Measurements from ENCODE around the gene CCDC12. TPM values are rescaled to one million over a fixed set of nuclear protein-coding genes. Genes with fewer than 3 reads are reported as not detected.

The CCDC12 gene
- total and polyA plus RNA-seq, 9 of the 15 experiments (the other 6 are each of a cell fraction or from before 2014, with no cell fraction given): 8.9 to 201 (median 86.9) TPM

- Histone ChIP-seq H3K9me1 (ENCODE audit: control insufficient read depth, insufficient read depth, low read length) (no peaks in the 10 kb centered on the region), H4K20me1 (replicated peaks; ENCODE audit: control insufficient read depth, insufficient read depth, low read length) (no peaks in the 10 kb centered on the region), H3K9me3 (replicated peaks; ENCODE audit: control insufficient read depth, insufficient read depth, low read depth, low read length) (no peaks in the 10 kb centered on the region), H3K4me1 (replicated peaks in 1 of 2; ENCODE audit: control insufficient read depth in 2 of 2, insufficient read depth in 2 of 2, low read length in 2 of 2) (no peaks in the 10 kb centered on the region; a peak in 1 of 5 replicates), H3K27ac (ENCODE audit: extremely low read depth, low read depth, low read length) (no peak overlapping the region), H3K9ac (ENCODE audit: insufficient read depth in 1 of 2, low read depth in 2 of 2, low read length in 2 of 2) (no peak overlapping the region), H3K79me2 (ENCODE audit: control insufficient read depth, insufficient read depth, low read length) (no peaks in the 10 kb centered on the region), H3K4me3 (no peak overlapping the region), H3K36me3 (ENCODE audit: control insufficient read depth, insufficient read depth, low read length) (peaks cover 41% of the 10 kb centered on the region), H3K27me3 (ENCODE audit: control insufficient read depth in 2 of 2, insufficient read depth in 2 of 2, low read length in 2 of 2) (no peaks in the 10 kb centered on the region), H2AFZ (ENCODE audit: low read depth, low read length) (no peak overlapping the region), H3K4me2 (ENCODE audit: insufficient read depth, low read length) (no peak overlapping the region)
- FAIRE-seq: no peak
- in situ Hi-C loops (cut with MboI) (no loop called here), intact Hi-C loops (cut with micrococcal nuclease) (no loop called here)
- WGBS (ENCODE audit: insufficient coverage, low coverage, missing lambda C conversion rate): 83% methylated on average over 8 of the region's 8 CpGs
- BruUV-seq (replicated peaks): no TSS peak
- no peak for DNase-seq (ENCODE audit: extremely low read depth in 1 of 4, low spot score in 3 of 4)
- peak; percentile 31; the same call in 1 of the 3 replicates for ATAC-seq
- CTCF ChIA-PET (ENCODE audit: low intra/inter-chr PET ratio): no interaction called here
- POLR2A ChIA-PET: interaction anchor here (1.0 to 1.1 kb wide), 2 partner anchors 18 to 20 kb away, joined by 3 to 4 read pairs; no protein-coding TSS in a partner anchor
- TF ChIP-seq, protein P1, sequence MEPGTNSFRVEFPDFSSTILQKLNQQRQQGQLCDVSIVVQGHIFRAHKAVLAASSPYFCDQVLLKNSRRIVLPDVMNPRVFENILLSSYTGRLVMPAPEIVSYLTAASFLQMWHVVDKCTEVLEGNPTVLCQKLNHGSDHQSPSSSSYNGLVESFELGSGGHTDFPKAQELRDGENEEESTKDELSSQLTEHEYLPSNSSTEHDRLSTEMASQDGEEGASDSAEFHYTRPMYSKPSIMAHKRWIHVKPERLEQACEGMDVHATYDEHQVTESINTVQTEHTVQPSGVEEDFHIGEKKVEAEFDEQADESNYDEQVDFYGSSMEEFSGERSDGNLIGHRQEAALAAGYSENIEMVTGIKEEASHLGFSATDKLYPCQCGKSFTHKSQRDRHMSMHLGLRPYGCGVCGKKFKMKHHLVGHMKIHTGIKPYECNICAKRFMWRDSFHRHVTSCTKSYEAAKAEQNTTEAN (CRISPR knock-in tag; IDR thresholded peaks at IDR 0.05): no peak
- TF ChIP-seq POLR2AphosphoS2 (IDR thresholded peaks at IDR 0.05; ENCODE audit: low read length) (peak; percentile 67; the same call in 1 of the 2 replicates), E2F5 (CRISPR knock-in tag; IDR thresholded peaks at IDR 0.05) (no peak), EGR1 (conservative IDR thresholded peaks at IDR 0.05) (no peak), POLR2A (conservative IDR thresholded peaks at IDR 0.05) (peak; percentile 52), EWSR1 (IDR thresholded peaks at IDR 0.05; ENCODE audit: borderline replicate concordance, low read depth, partially characterized antibody) (no peak), RAD51 (IDR thresholded peaks at IDR 0.05; ENCODE audit: borderline replicate concordance, low read depth) (no peak), POLR3A (IDR thresholded peaks at IDR 0.05; ENCODE audit: borderline replicate concordance, extremely low read depth, insufficient read depth, insufficient read length) (no peak), HSF4 (CRISPR knock-in tag; IDR thresholded peaks at IDR 0.05; ENCODE audit: borderline replicate concordance) (no peak), SUPT5H (IDR thresholded peaks at IDR 0.05) (peak; percentile 35; the same call in 1 of the 2 replicates), CHD4 (IDR thresholded peaks at IDR 0.05; ENCODE audit: insufficient read depth, insufficient replicate concordance, low read depth, low read length, poor library complexity, severe bottlenecking) (no peak), ZKSCAN3 (CRISPR knock-in tag; IDR thresholded peaks at IDR 0.05) (no peak)
- TF ChIP-seq, protein P2, sequence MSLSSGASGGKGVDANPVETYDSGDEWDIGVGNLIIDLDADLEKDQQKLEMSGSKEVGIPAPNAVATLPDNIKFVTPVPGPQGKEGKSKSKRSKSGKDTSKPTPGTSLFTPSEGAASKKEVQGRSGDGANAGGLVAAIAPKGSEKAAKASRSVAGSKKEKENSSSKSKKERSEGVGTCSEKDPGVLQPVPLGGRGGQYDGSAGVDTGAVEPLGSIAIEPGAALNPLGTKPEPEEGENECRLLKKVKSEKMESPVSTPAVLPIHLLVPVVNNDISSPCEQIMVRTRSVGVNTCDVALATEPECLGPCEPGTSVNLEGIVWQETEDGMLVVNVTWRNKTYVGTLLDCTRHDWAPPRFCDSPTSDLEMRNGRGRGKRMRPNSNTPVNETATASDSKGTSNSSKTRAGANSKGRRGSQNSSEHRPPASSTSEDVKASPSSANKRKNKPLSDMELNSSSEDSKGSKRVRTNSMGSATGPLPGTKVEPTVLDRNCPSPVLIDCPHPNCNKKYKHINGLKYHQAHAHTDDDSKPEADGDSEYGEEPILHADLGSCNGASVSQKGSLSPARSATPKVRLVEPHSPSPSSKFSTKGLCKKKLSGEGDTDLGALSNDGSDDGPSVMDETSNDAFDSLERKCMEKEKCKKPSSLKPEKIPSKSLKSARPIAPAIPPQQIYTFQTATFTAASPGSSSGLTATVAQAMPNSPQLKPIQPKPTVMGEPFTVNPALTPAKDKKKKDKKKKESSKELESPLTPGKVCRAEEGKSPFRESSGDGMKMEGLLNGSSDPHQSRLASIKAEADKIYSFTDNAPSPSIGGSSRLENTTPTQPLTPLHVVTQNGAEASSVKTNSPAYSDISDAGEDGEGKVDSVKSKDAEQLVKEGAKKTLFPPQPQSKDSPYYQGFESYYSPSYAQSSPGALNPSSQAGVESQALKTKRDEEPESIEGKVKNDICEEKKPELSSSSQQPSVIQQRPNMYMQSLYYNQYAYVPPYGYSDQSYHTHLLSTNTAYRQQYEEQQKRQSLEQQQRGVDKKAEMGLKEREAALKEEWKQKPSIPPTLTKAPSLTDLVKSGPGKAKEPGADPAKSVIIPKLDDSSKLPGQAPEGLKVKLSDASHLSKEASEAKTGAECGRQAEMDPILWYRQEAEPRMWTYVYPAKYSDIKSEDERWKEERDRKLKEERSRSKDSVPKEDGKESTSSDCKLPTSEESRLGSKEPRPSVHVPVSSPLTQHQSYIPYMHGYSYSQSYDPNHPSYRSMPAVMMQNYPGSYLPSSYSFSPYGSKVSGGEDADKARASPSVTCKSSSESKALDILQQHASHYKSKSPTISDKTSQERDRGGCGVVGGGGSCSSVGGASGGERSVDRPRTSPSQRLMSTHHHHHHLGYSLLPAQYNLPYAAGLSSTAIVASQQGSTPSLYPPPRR (CRISPR knock-in tag; IDR thresholded peaks at IDR 0.05; ENCODE audit: borderline replicate concordance): no peak
- TF ChIP-seq, protein P3, sequence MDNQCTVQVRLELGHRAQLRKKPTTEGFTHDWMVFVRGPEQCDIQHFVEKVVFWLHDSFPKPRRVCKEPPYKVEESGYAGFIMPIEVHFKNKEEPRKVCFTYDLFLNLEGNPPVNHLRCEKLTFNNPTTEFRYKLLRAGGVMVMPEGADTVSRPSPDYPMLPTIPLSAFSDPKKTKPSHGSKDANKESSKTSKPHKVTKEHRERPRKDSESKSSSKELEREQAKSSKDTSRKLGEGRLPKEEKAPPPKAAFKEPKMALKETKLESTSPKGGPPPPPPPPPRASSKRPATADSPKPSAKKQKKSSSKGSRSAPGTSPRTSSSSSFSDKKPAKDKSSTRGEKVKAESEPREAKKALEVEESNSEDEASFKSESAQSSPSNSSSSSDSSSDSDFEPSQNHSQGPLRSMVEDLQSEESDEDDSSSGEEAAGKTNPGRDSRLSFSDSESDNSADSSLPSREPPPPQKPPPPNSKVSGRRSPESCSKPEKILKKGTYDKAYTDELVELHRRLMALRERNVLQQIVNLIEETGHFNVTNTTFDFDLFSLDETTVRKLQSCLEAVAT (IDR thresholded peaks at IDR 0.05): no peak
These were observed 61.2 kb downstream of the CCDC12 start for GRCh38 chr3:46915297-46915822.
